GM21786 (cell line): Measurements from ENCODE around the gene BEAN1.
"Not testable (repeated sequence)": the region's sequence is repeated elsewhere in the genome, so short reads cannot be mapped to it uniquely, and the experiment has no call there.

ENCODE experiments used
- ATAC-seq: cut with Tn5 transposase; IDR thresholded peaks from one replicate; pipeline ENCODE4 v1.9.1; 2021; ENCODE audit not compliant: unreplicated experiment

BEAN1 gene

GRCh38 chr16:66503612-66504011 is 76.5 kb downstream of the BEAN1 start:
- no peak for ATAC-seq

- no peak for ATAC-seq
Measured at GRCh38 chr16:66507731-66508239, 80.7 kb downstream of the BEAN1 start.

GRCh38 chr16:66508248-66508913 is 81.3 kb downstream of the BEAN1 start:
- ATAC-seq: peak; percentile 60

GRCh38 chr16:66508914-66509496 is 81.9 kb downstream of the BEAN1 start:
- no peak for ATAC-seq

- ATAC-seq: no peak
Measured at GRCh38 chr16:66509576-66509975, 82.5 kb downstream of the BEAN1 start.

- ATAC-seq: no peak
Measured at GRCh38 chr16:66510298-66510697, 83.2 kb downstream of the BEAN1 start.

- ATAC-seq: no peak
Measured at GRCh38 chr16:66510711-66511601, 83.9 kb downstream of the BEAN1 start.

- no peak for ATAC-seq
Measured at GRCh38 chr16:66511602-66512271, 84.6 kb downstream of the BEAN1 start.

- no peak for ATAC-seq
Measured at GRCh38 chr16:66512272-66513110, 85.4 kb downstream of the BEAN1 start.

- no peak for ATAC-seq
Measured at GRCh38 chr16:66513111-66513723, 86.1 kb downstream of the BEAN1 start.

GRCh38 chr16:66514391-66514790 is 87.3 kb downstream of the BEAN1 start:
- ATAC-seq: not testable (repeated sequence)

GRCh38 chr16:66514980-66515595 is 88.0 kb downstream of the BEAN1 start:
- not testable (repeated sequence) for ATAC-seq

GRCh38 chr16:66515596-66516508 is 88.8 kb downstream of the BEAN1 start:
- ATAC-seq: no peak

GRCh38 chr16:66516509-66516807 is 89.4 kb downstream of the BEAN1 start:
- ATAC-seq: no peak

GRCh38 chr16:66516808-66517585 is 89.9 kb downstream of the BEAN1 start:
- peak; percentile 99 for ATAC-seq

- no peak for ATAC-seq
Measured at GRCh38 chr16:66517586-66518263, 90.6 kb downstream of the BEAN1 start.
